Measurements from ENCODE around the gene HDC.

GRCh38 chr15:50312636-50313035, 47.1 kb upstream of the HDC start:
- TF ChIP-seq EZH2 (IDR thresholded peaks at IDR 0.05; ENCODE audit: borderline replicate concordance, low read depth, low read length, poor library complexity, severe bottlenecking), result no peak
- no peak for TF ChIP-seq CTCF (conservative IDR thresholded peaks at IDR 0.05; ENCODE audit: low read depth, low read length)
